Nephron (organoid): Measurements from ENCODE around the gene FBLN2.

Experiments
- H3K27ac Mint-ChIP-seq, 3 experiments: 2 replicates each; pipeline ENCODE4 v1.8.0; 2020; ENCODE audit warnings: mixed read lengths in 3 of 3, mild to moderate bottlenecking in 2 of 3, moderate library complexity in 1 of 3
- H3K27me3 Mint-ChIP-seq: 2 replicates; pipeline ENCODE4 v1.8.0; 2021; ENCODE audit warnings: low read depth, mild to moderate bottlenecking, moderate library complexity, mixed read lengths
- H3K36me3 Mint-ChIP-seq: 2 replicates; pipeline ENCODE4 v1.8.0; 2020; ENCODE audit warnings: low read depth, mixed read lengths
- H3K4me1 Mint-ChIP-seq: 2 replicates; pipeline ENCODE4 v1.8.0; 2020; ENCODE audit warnings: mixed read lengths
- H3K4me3 Mint-ChIP-seq, 3 experiments: 2 replicates each; pipeline ENCODE4 v1.8.0; 2020; ENCODE audit warnings: mild to moderate bottlenecking in 3 of 3, mixed read lengths in 3 of 3, moderate library complexity in 2 of 3
- H3K9me3 Mint-ChIP-seq: 2 replicates; pipeline ENCODE4 v1.8.0; 2020; ENCODE audit warnings: mixed read lengths
- CTCF ChIP-seq, 3 experiments: fragments of 200-600 bp; sonication (generic); IDR thresholded peaks; one replicate each; pipeline ENCODE4 v1.5.0; 2021; ENCODE audit warnings: antibody characterized with exemption in 3 of 3; ENCODE audit not compliant: unreplicated experiment in 3 of 3

FBLN2 gene

GRCh38 chr3:13612829-13613228 lies 63.9 kb downstream of the FBLN2 start:
- H3K27ac Mint-ChIP-seq: no peak overlapping the region
- TF ChIP-seq CTCF (IDR thresholded peaks at IDR 0.05; ENCODE audit: unreplicated experiment in 3 of 3): no peak

GRCh38 chr3:13613343-13614190 lies 64.6 kb downstream of the FBLN2 start:
- no peaks in the 10 kb centered on the region for H3K4me1 Mint-ChIP-seq
- H3K27ac Mint-ChIP-seq: no peak overlapping the region
- H3K36me3 Mint-ChIP-seq: peaks cover 25% of the 10 kb centered on the region
- TF ChIP-seq CTCF (IDR thresholded peaks at IDR 0.05; ENCODE audit: unreplicated experiment in 3 of 3): no peak
- H3K27me3 Mint-ChIP-seq: peaks cover 14% of the 10 kb centered on the region
- no peak overlapping the region for H3K4me3 Mint-ChIP-seq
- peaks cover 2% of the 10 kb centered on the region for H3K9me3 Mint-ChIP-seq

More at GRCh38 chr3:13612829-13613228, 63.9 kb downstream of the FBLN2 start:
- no peak overlapping the region for H3K4me3 Mint-ChIP-seq
- peaks cover 15% of the 10 kb centered on the region for H3K27me3 Mint-ChIP-seq
- peaks cover 25% of the 10 kb centered on the region for H3K36me3 Mint-ChIP-seq
- peaks cover 2% of the 10 kb centered on the region for H3K9me3 Mint-ChIP-seq
- H3K4me1 Mint-ChIP-seq: no peaks in the 10 kb centered on the region

GRCh38 chr3:13614607-13615006 lies 65.7 kb downstream of the FBLN2 start:
- Mint-ChIP-seq H3K4me1 (no peaks in the 10 kb centered on the region), H3K36me3 (peaks cover 25% of the 10 kb centered on the region), H3K4me3 (no peak overlapping the region), H3K9me3 (peaks cover 2% of the 10 kb centered on the region), H3K27me3 (peaks cover 10% of the 10 kb centered on the region), H3K27ac (no peak overlapping the region)
- TF ChIP-seq CTCF (IDR thresholded peaks at IDR 0.05; ENCODE audit: unreplicated experiment in 3 of 3): no peak

- peaks cover 2% of the 10 kb centered on the region for H3K9me3 Mint-ChIP-seq
- no peak overlapping the region for H3K27ac Mint-ChIP-seq
- peaks cover 9% of the 10 kb centered on the region for H3K27me3 Mint-ChIP-seq
- peaks cover 20% of the 10 kb centered on the region for H3K36me3 Mint-ChIP-seq
- no peak overlapping the region for H3K4me3 Mint-ChIP-seq
- TF ChIP-seq CTCF (IDR thresholded peaks at IDR 0.05; ENCODE audit: unreplicated experiment in 3 of 3): no peak
- H3K4me1 Mint-ChIP-seq: no peaks in the 10 kb centered on the region
Measured at GRCh38 chr3:13615019-13615528, 66.1 kb downstream of the FBLN2 start.

DNA sequence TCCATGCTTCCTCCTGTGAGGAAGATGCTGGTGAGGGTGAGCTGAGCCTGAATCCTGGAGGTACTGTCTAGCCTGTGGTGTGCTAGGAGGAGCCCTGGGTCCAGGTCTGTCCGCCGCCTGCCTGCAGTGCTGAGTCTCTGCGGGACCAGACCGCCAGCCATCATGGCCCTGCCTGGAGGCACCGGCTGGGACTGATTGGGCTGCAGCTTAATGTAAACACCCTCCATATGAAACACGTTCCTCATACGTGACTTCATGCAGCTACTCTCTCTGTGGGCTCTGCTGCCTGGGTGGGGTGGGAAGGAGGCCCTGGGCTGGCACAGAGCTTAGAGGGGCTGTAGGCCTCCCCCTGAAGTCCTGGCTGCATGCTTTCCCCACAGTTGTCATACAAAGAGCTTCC lies 67.4 kb downstream of the FBLN2 start:
- H3K27ac Mint-ChIP-seq: no peak overlapping the region
- TF ChIP-seq CTCF (IDR thresholded peaks at IDR 0.05; ENCODE audit: unreplicated experiment in 3 of 3): no peak
- peaks cover 5% of the 10 kb centered on the region for H3K27me3 Mint-ChIP-seq
- peaks cover 2% of the 10 kb centered on the region for H3K9me3 Mint-ChIP-seq
- no peak overlapping the region for H3K4me3 Mint-ChIP-seq
- H3K4me1 Mint-ChIP-seq: no peaks in the 10 kb centered on the region
- peaks cover 17% of the 10 kb centered on the region for H3K36me3 Mint-ChIP-seq
